Mucosa of gallbladder (tissue), 1 donor: Measurements from ENCODE around the gene GHSR. TPM values are rescaled to one million over a fixed set of nuclear protein-coding genes. Genes with fewer than 3 reads are reported as not detected.

Experiments used
- DNase-seq: peaks from one replicate; pipeline ENCODE4 v3.0.0-alpha.2; 2020; ENCODE audit warnings: low spot score
- total RNA-seq: library from RNA; stranded (reverse); gene quantifications from one replicate; pipeline ENCODE4 v1.2.1, GENCODE V29; 2021
- donor health status: DM: no; HTN: no; CAD: no.

The GHSR gene
- total RNA-seq, 1 donor from 2014 or later: not detected

- no peak for DNase-seq
Observed at GRCh38 chr3:172437713-172438112, 10.5 kb downstream of the GHSR start.

GRCh38 chr3:172415323-172415722, 32.9 kb downstream of the GHSR start:
- no peak for DNase-seq

- no peak for DNase-seq
Observed at GRCh38 chr3:172411478-172411947, 36.7 kb downstream of the GHSR start.

- no peak for DNase-seq
Observed at GRCh38 chr3:172410702-172411477, 37.4 kb downstream of the GHSR start.

GRCh38 chr3:172407872-172408271, 40.4 kb downstream of the GHSR start:
- no peak for DNase-seq

- no peak for DNase-seq
Observed at GRCh38 chr3:172405914-172406313, 42.3 kb downstream of the GHSR start.

- no peak for DNase-seq
Observed at GRCh38 chr3:172404237-172404962, 43.9 kb downstream of the GHSR start.

GRCh38 chr3:172402892-172403643, 45.2 kb downstream of the GHSR start:
- DNase-seq: no peak

- no peak for DNase-seq
Observed at GRCh38 chr3:172402090-172402489, 46.2 kb downstream of the GHSR start.

- no peak for DNase-seq
Observed at GRCh38 chr3:172398484-172398883, 49.8 kb downstream of the GHSR start.

GRCh38 chr3:172397716-172398405, 50.4 kb downstream of the GHSR start:
- no peak for DNase-seq

GRCh38 chr3:172396400-172396799, 51.9 kb downstream of the GHSR start:
- no peak for DNase-seq

GRCh38 chr3:172394692-172395091, 53.6 kb downstream of the GHSR start:
- DNase-seq: no peak

Other genes starting within 250 kb of the GHSR start
- gene TNFSF10, start 75.0 kb upstream of the GHSR start, total RNA-seq: 40.3 TPM